NCI-H2227 (cell line): ENCODE measurements around the gene FAM120AOS.
"Not testable (repeated sequence)": the region's sequence is repeated elsewhere in the genome, so short reads cannot be mapped to it uniquely, and the experiment has no call there.

Experiments
- DNase-seq: peaks from one replicate; lab custom pipeline; 2025; ENCODE audit not compliant: unreplicated experiment; lab: John Stamatoyannopoulos, UW

The FAM120AOS gene

GRCh38 chr9:93440896-93441580 is 12.3 kb downstream of the FAM120AOS start:
- DNase-seq = no peak

- DNase-seq = not testable (repeated sequence)
Measured at GRCh38 chr9:93439301-93439700, 14.1 kb downstream of the FAM120AOS start.

DNA sequence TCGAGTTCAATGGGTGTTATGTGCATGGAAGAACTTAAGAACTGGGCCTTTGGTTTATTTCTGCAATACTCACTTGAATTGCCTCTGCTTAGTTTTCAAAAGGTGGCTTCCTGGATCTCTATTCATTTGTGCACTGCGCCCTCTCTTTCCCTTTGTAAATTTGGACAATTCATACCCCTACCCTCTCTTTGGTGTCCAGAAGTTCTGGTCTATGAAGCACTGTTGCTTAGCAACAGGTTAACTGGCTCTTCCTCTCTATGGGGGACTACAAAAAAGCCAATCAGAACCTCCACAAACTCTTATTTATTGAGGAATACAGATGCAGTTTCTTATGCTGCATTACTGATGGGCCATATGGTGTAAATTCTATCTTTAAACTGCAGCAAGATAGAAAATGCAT is 15.4 kb downstream of the FAM120AOS start:
- no peak for DNase-seq

DNA sequence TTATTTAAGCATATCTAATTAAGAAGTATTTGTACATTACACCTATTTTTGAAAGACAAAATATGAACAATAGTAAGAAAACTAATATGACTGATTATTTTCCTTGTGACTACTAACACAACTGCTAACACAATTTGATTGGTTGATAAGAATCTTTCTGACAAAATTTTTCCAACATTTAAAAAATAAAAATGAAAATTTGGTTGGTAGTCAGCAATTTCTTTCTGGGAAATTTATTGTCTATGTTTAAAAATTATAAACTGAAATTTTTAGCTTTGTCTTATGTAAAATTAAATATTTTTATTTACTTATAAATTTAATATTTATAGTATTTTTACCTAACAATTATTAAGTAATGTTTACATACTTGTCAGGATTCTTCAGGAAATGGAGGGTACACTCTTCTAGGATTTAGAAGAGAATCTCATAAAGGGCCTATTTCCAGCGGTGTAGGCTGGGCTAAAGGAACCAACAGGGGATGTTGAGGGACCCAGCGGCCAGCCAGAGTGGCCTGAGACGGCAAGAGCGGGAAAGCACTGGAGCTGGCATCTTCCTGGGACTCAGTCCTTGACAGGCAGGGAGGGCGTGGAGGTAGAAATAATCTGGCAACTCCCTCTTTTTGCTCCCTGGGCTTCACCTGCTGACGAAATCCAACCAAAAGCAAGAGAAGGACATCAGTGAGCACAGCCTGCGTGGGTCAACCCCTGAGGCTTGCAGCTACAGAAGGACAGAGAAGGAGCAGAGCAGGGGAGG is 16.6 kb downstream of the FAM120AOS start:
- no peak for DNase-seq

- DNase-seq = no peak
Measured at GRCh38 chr9:93436218-93436617, 17.2 kb downstream of the FAM120AOS start.

GRCh38 chr9:93435386-93435785 is 18.0 kb downstream of the FAM120AOS start:
- DNase-seq = no peak

DNA sequence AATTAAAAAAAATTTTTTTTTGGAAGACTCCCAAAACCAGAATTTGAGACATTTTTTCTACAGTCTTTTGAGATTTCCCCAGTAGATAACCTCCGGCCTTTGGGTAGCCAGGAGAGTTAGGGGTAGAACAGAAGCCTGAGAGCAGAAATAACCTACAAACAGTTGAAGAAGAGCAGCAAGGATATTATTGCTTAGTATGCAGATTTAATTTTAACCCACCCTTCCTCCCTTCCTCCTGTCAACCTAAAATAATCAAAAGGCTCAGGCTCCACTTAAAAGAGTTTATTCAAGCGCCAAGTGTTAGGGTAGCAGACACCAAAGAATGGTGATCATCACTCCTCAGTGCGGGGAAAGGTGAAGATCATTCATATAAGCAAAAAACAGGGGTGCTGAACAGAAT is 19.3 kb downstream of the FAM120AOS start:
- no peak for DNase-seq

- no peak for DNase-seq
Measured at GRCh38 chr9:93432964-93433363, 20.4 kb downstream of the FAM120AOS start.

GRCh38 chr9:93431539-93432105 is 21.8 kb downstream of the FAM120AOS start:
- no peak for DNase-seq

GRCh38 chr9:93427655-93428379 is 25.6 kb downstream of the FAM120AOS start:
- no peak for DNase-seq

DNA sequence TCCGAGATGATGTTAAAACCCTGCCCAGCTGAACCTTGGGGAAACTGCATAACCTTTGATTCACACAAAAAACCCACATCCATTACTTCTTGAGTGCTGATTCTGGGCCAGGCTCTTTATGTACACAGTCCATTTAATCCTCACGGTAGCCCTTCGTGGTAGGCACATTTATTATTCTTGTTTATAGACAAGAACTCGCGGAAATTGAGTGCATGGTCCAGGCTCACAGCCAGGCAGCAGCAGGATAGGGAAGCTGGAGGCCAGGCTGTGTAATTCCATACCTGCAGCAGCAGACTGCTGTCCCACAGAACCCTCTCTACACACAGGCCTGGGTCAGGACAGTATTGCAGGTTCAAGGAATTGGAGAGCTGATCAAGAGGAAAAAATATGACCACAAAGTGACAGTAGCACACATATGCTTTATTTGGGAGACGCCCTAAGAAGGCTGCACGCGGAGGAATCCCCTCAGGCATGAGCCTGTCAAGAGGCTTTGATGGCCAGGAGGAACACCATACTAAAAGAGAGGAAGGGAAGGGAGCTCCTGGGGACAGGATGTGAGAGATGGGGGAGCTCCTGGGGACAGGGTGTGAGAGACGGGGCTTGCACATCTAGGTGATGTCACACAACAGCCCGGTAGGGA is 30.3 kb downstream of the FAM120AOS start:
- no peak for DNase-seq

DNA sequence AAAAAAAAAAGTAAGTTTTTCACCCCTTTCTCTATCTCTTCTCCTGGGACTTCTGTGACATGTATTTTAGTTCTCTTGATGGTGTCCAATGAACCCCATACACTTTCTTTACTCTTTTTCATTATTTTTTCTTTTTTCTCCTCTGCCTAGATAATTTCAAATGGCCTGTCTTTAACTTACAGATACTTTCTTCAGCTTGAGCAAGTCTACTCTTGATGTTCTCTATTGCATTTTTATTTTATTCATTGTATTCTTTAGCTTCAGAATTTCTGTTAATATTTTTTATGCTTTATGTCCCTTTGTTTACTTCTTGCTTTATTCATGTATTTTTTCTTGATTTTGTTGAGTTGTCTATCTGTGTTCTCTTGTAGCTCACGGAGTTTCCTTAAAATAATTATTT is 34.4 kb downstream of the FAM120AOS start:
- no peak for DNase-seq

DNA sequence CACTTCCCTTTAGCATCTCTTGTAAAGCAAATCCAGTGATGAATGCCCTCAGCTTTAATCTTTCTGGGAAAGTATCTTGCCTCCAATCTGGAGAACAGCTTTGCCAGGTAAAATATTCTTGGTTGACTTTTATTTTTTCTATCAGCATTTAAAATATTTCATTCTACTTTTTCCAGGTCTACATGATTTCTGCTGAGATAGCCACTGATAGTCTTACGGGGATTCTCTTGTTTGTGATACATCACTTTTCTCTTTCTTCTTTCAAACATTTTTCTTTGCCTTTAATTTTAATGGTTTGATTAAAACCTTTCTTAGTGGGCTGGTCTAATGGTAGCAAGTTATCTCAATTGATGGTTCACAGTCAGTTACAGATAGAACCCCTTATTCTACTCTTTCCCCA is 35.8 kb downstream of the FAM120AOS start:
- no peak for DNase-seq

GRCh38 chr9:93416530-93417235 is 36.7 kb downstream of the FAM120AOS start:
- no peak for DNase-seq

DNA sequence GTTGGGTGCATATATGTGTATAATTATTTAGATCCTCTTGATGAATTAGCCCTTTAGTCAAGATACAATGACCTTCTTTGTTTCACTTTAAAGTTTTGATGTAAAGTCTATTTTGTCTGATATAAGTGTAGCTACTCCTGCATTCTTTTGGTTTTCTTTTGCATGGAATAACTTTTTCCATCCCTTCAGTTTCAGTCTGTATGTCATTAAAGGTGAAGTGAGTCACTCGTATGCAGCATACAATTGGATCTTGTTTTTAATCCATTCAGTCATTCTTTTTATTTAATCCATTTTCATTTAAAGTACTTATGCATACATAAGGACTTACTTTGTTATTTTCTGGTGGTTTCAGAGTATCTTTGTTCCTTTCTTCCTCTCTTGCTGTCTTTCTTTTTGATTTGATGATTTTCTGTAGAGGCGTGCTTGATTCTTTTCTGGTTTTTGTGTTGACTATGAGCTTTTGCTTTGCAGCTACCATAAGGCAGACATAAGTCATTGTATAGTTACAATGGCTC is 38.1 kb downstream of the FAM120AOS start:
- DNase-seq = no peak

DNA sequence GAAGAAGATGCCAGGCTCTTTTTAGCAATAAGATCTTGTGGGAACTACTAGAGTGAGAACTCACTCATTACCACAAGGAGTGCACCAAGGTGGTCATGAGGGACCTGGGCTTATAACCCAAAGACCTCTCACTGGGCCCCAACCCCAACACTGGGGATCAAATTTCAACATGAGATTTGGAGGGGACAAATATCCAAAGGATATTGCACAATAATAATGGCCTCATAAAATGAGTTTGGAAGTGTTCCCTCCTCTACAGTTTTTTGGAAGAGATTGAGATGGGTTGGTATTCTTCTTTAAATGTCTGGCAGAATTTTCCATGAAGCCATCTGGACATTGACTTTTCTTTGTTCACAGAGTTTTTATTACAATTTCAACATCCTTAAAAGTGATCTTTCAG is 39.9 kb downstream of the FAM120AOS start:
- DNase-seq = no peak

GRCh38 chr9:93406371-93406770 is 47.0 kb downstream of the FAM120AOS start:
- no peak for DNase-seq

DNA sequence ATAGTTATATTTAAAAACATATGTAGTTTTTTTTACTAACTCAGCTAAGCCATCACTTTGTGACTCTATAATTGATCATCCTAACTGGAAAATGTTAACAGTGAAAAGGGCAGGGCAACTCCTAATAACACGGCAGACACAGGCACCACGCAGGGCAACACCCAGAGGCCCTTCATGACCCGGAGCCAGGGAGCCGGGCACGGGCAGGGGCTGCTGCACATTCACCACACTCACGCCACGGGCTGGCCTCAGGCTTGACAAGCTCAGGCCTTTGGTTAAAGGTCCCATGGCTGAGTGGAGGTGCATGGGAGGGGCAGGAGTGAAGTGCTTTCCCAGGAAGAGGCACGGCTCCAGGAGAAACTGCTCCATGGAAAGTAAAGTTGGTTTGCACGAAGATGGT is 54.9 kb downstream of the FAM120AOS start:
- DNase-seq = no peak

DNA sequence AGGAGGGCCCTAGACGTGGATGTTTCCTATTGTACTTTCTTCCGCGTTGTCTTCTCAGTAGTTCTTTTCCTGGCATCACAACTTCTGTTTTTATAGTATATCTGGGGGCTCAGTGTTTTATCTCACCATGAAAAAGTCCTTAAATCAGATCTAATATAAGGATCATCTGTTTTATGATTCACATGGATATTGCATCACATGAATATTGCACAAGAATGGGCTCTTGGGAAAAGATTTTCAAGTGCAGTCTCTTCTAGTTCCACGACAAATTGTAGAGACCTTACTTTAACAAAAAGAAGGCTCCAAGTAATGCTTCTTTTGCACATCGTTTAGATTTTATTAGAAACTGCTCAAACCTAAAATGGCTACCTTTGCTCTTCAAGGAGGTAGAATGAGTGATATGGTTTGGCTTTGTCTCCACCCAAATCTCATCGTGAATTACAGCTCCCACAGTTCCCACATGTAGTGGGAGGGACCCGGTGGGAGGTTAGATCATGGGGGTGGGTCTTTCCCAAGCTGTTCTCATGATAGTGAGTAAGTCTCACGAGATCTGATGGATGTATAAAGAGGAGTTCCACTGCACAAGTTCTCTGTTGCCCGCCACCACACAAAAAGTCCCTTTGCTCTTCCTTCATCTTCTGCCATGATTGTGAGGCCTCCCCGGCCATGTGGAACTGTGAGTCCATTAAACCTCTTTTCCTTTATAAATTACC is 55.6 kb downstream of the FAM120AOS start:
- no peak for DNase-seq
